ENCODE data around the gene AIFM1. TPM values are rescaled to one million over a fixed set of nuclear protein-coding genes. Genes with fewer than 3 reads are reported as not detected.

AIFM1 gene
- total RNA-seq, 1 donor from 2014 or later, result 0.75 TPM

DNA sequence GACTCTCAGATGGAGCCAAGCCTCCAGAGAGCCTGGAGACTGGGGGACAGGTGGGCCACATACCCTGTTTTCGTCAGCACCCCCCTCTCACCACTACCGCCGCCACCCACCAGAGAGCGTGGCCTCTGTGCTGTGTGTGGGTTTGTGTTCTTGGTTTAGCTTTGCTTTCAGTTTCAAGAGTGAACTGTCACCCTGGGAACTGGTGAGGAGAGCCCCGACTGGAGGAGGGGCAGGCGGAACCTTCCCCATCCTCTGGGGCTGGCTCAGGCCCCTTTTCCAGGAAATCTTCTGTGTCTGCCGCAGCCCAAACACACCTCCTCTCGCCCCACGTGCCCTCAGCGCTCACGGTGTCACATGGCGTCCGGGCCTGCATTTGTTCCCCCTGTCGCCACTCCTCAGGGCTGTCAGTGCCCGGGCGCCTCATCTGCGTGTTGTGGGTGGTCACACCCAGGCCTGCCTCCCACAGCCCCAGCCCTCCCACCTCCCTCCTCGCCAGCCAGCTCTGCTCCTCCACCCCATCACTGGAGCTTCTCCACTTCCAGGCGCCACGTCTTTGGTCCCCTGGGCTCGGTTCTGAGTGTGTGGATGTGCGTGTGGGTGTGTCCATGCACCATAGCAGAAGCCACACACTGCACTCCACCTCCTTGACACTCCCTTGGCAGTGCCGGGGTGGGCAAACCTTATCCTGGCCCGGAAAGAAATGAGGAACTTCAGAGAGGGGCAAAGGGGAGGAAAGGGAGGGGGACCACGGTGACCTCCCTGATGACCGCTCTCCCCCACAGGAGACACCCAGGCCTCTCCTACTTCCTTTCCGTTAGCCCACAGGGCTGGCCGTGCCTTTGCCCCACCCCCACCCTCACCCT is 83.2 kb downstream of the AIFM1 start:
- H3K36me3 ChIP-seq, result no peaks in the 10 kb centered on the region
- peaks cover 0 to 6% of the 10 kb centered on the region in 2 donors for H3K4me1 ChIP-seq
- no peaks in the 10 kb centered on the region for H3K9me3 ChIP-seq
- no peak overlapping the region for H3K4me3 ChIP-seq
- intact Hi-C loops (cut with DNase I), result loop anchor here (5.0 kb wide), 1 partner anchor 90 kb away; the partner anchor contains the start of gene RAB33A
- peak overlapping the region; percentile 31 to 72 for H3K27ac ChIP-seq
- DNase-seq (ENCODE audit: low spot score in 2 of 2), result no peak
- H3K27me3 ChIP-seq, result no peaks in the 10 kb centered on the region
- TF ChIP-seq, protein P1, sequence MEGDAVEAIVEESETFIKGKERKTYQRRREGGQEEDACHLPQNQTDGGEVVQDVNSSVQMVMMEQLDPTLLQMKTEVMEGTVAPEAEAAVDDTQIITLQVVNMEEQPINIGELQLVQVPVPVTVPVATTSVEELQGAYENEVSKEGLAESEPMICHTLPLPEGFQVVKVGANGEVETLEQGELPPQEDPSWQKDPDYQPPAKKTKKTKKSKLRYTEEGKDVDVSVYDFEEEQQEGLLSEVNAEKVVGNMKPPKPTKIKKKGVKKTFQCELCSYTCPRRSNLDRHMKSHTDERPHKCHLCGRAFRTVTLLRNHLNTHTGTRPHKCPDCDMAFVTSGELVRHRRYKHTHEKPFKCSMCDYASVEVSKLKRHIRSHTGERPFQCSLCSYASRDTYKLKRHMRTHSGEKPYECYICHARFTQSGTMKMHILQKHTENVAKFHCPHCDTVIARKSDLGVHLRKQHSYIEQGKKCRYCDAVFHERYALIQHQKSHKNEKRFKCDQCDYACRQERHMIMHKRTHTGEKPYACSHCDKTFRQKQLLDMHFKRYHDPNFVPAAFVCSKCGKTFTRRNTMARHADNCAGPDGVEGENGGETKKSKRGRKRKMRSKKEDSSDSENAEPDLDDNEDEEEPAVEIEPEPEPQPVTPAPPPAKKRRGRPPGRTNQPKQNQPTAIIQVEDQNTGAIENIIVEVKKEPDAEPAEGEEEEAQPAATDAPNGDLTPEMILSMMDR (IDR thresholded peaks at IDR 0.05), result peak in 1 of 3 experiments; percentile 9

DNA sequence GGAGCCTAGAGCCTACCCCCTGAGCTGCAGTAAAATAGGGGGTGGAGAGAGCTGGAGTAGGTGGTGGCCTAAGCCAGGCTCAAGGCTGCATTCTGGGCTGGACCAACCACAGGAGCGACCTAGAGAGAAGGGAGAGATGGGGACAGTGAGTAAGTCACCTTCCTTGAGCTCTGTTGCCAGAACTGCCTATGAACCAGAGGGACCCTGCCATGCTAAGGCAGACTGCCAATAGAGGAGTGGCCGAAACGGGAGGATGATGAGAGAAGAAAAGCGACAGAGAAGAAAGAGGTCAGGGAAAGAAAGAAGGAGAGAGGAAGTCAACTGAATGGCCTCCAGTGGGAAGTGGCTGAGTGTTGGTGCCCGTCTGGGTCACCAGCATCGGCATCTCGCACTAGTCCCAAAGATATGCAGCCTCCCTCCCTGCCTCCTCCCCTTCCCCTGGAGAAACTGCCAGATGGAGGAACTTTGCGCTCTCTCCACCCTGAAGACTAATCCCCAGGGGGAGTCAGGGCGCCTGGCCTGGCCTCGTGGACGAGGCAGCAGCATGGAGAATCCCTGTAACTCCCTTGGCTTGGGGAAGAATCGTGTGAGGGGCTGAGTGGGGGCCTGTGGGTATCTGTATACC is 84.1 kb downstream of the AIFM1 start:
- H3K4me1 ChIP-seq, result peaks cover 0 to 6% of the 10 kb centered on the region in 2 donors
- H3K27me3 ChIP-seq, result no peaks in the 10 kb centered on the region
- no peaks in the 10 kb centered on the region for H3K36me3 ChIP-seq
- DNase-seq (ENCODE audit: low spot score in 2 of 2), result no peak
- peak overlapping the region; percentile 31 to 72 for H3K27ac ChIP-seq
- intact Hi-C loops (cut with DNase I), result loop anchor here (1.0 to 5.0 kb wide), 2 partner anchors 39 to 91 kb away; partner anchors contain the start of gene RAB33A
- TF ChIP-seq, protein P1 (IDR thresholded peaks at IDR 0.05), result no peak
- no peaks in the 10 kb centered on the region for H3K9me3 ChIP-seq
- H3K4me3 ChIP-seq, result no peak overlapping the region

DNA sequence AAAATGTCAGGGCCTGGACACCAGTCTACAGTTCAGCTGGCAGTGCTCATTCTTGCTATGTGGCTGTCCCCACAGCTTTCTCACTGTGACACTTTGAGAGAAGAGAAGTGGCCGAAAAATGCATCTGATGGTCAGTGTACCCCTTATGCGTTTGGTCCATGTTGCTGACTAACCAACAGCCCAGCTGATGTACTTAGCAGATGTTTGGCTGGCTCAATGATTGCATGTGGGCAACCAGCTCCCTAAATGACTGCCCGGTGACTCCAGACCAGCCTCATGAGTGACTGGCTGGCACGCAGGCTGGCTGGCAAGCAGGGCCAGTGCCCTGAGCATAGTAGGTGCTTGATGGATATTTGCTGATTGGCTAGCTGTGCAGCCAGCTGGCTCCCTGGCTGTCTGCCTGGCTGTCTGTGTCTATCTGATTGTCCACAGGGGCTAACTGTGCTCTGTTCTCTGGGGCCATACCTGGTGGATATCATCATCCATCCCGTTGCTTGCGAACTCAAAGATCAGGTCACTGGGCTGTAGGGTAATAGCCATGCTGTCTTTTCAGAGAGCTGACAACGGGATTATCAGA is 84.8 kb downstream of the AIFM1 start:
- TF ChIP-seq, protein P1 (IDR thresholded peaks at IDR 0.05), result no peak
- H3K36me3 ChIP-seq, result no peaks in the 10 kb centered on the region
- H3K27ac ChIP-seq, result peak overlapping the region; percentile 28 to 72
- no peak for DNase-seq (ENCODE audit: low spot score in 2 of 2)
- intact Hi-C loops (cut with DNase I), result loop anchor here (1.0 to 5.0 kb wide), 3 partner anchors 39 to 111 kb away; partner anchors contain the start of gene RAB33A
- no peaks in the 10 kb centered on the region for H3K27me3 ChIP-seq
- H3K4me1 ChIP-seq, result peaks cover 0 to 6% of the 10 kb centered on the region in 2 donors
- no peaks in the 10 kb centered on the region for H3K9me3 ChIP-seq
- no peak overlapping the region for H3K4me3 ChIP-seq

- Histone ChIP-seq H3K4me1 (peaks cover 0 to 6% of the 10 kb centered on the region in 2 donors), H3K27me3 (no peaks in the 10 kb centered on the region), H3K4me3 (no peak overlapping the region), H3K27ac (no peak overlapping the region), H3K9me3 (no peaks in the 10 kb centered on the region), H3K36me3 (no peaks in the 10 kb centered on the region)
- intact Hi-C loops (cut with DNase I), result loop anchor here (1.0 to 5.0 kb wide), 2 partner anchors 92 to 112 kb away; partner anchors contain the start of gene RAB33A
- TF ChIP-seq, protein P1 (IDR thresholded peaks at IDR 0.05), result peak; percentile 53 to 71 (median 58)
- DNase-seq (ENCODE audit: low spot score in 2 of 2), result no peak
Measured at GRCh38 chrX:130079824-130080406, 85.7 kb downstream of the AIFM1 start.

Other genes starting within 250 kb of the AIFM1 start
- gene BCORL1, start 183.2 kb downstream of the AIFM1 start, total RNA-seq, result 10.3 TPM
- 25.7 TPM for gene ELF4, start 55.3 kb downstream of the AIFM1 start, total RNA-seq
- 0.32 TPM for gene RAB33A, start 6.1 kb upstream of the AIFM1 start, total RNA-seq
- gene ZNF280C, start 103.1 kb upstream of the AIFM1 start, total RNA-seq, result 5.0 TPM
- gene SLC25A14, start 174.1 kb upstream of the AIFM1 start, total RNA-seq, result 14.9 TPM
- gene GPR119, start 219.8 kb upstream of the AIFM1 start, total RNA-seq, result not detected
- 0.75 TPM for gene RBMX2, start 236.1 kb upstream of the AIFM1 start, total RNA-seq

All from ascending aorta (tissue), 2 donors.